HEK293T (cell line): ENCODE measurements around the gene SERTAD2.

Experiments
- FOXA1 ChIP-seq: fragments of 450-650 bp; IDR thresholded peaks from 2 replicates; pipeline ENCODE4 v1.6.1; 2016; ENCODE audit warnings: mild to moderate bottlenecking
- L3MBTL2 ChIP-seq: fragments of 450-650 bp; conservative IDR thresholded peaks from 2 replicates; pipeline ENCODE4 v1.6.1; 2016; ENCODE audit warnings: mild to moderate bottlenecking
- SP1 ChIP-seq: fragments of 450-650 bp; IDR thresholded peaks from 2 replicates; pipeline ENCODE4 v1.6.1; 2017
- SUZ12 ChIP-seq: fragments of 450-650 bp; IDR thresholded peaks from 2 replicates; pipeline ENCODE4 v1.6.1; 2016; ENCODE audit warnings: mild to moderate bottlenecking

DNA sequence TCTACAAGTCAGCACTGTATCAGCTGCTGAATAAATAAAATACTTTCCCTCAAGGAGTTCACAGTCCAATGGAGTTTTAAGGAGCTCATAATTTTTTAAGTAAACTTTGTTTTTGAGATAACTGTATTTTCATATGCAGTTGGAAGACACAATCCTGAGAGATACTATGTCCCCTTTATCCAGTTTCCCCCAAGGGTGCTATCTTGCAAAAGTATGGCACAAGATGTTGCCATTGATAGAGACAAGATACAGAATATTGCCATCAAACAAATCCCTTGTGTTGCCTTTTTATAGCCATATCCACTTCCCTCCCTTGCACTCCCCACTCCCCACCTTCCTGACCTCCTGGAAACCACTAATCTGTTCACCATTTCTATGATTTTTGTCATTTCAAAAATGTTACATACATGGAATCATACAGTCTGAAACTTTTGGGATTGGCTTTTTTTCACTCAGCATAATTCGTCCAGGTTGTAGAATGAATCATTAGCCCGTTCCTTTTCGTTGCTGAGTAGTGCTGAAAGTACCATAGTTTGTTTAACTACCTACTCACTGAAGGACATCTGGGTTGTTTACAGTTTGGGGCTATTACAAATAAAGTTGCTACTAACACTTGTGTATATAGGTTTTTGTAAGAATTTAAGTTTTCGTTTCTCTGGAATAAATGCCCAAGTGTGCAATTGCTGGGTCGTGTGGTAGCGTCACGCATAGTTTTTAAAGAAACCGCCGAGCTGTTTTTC is 30.2 kb upstream of the SERTAD2 start:
- TF ChIP-seq FOXA1 (no peak), SP1 (no peak), SUZ12 (no peak), L3MBTL2 (no peak)
